Upper lobe of right lung (tissue), 1 donor: ENCODE data around the gene OPTC. TPM values are rescaled to one million over a fixed set of nuclear protein-coding genes. Genes with fewer than 3 reads are reported as not detected.
"Not testable (repeated sequence)": the region's sequence is repeated elsewhere in the genome, so short reads cannot be mapped to it uniquely, and the experiment has no call there.

Source experiments
- ATAC-seq: fragments of 200-7000 bp; cut with Tn5 transposase; one replicate; pipeline ENCODE4 v1.9.1; 2020; ENCODE audit warnings: mild to moderate bottlenecking, moderate library complexity
- DNase-seq: peaks from one replicate; pipeline ENCODE4 v3.0.0-alpha.2; 2020
- H3K27ac ChIP-seq: fragments of 200-600 bp; one replicate; pipeline ENCODE4 v1.8.0; 2022
- H3K27me3 ChIP-seq: fragments of 200-600 bp; one replicate; pipeline ENCODE4 v1.8.0; 2022; ENCODE audit warnings: mild to moderate bottlenecking
- H3K36me3 ChIP-seq: fragments of 200-600 bp; one replicate; pipeline ENCODE4 v1.8.0; 2022
- H3K4me1 ChIP-seq: fragments of 200-600 bp; one replicate; pipeline ENCODE4 v1.8.0; 2022
- H3K4me3 ChIP-seq: fragments of 200-600 bp; one replicate; pipeline ENCODE4 v1.8.0; 2022; ENCODE audit warnings: mild to moderate bottlenecking
- H3K9me3 ChIP-seq: fragments of 200-600 bp; one replicate; pipeline ENCODE4 v1.8.0; 2022
- CTCF ChIP-seq: fragments of 200-600 bp; IDR thresholded peaks from one replicate; pipeline ENCODE4 v1.8.0; 2022; ENCODE audit warnings: antibody characterized with exemption
- intact Hi-C: fragments of 100-400 bp; cut with DNase I; formaldehyde crosslinking; loops from one replicate; pipeline ENCODE4 v1.11.0; 2022
- total RNA-seq: library from RNA; stranded (reverse); fragmentation: NEBNext Ultra II Directional; extraction: Animal tissue kit (Norgen Biotek cat#: 25700); gene quantifications from one replicate; pipeline ENCODE4 v1.2.1, GENCODE V29; 2021
- donor health status: DM: no; HTN: yes; CAD: no; lungs with severe emphysema.

OPTC gene
- total RNA-seq, 1 donor from 2014 or later, result not detected

- DNase-seq (no peak), ATAC-seq (no peak)
- Histone ChIP-seq H3K27me3 (no peaks in the 10 kb centered on the region), H3K27ac (no peak overlapping the region), H3K9me3 (no peaks in the 10 kb centered on the region), H3K4me3 (no peak overlapping the region), H3K36me3 (no peaks in the 10 kb centered on the region), H3K4me1 (peaks cover 17% of the 10 kb centered on the region)
- intact Hi-C loops, result no loop called here
- TF ChIP-seq CTCF, result no peak
These were observed 23.6 kb downstream of the OPTC start for GRCh38 chr1:203517426-203518110.

- intact Hi-C loops, H3K27me3 ChIP-seq, H3K36me3 ChIP-seq, H3K4me3 ChIP-seq, DNase-seq, H3K27ac ChIP-seq, H3K9me3 ChIP-seq, ATAC-seq: not testable (repeated sequence)
- peaks cover 11% of the 10 kb centered on the region for H3K4me1 ChIP-seq
These were observed 24.2 kb downstream of the OPTC start for GRCh38 chr1:203518139-203518538.

- no peak for DNase-seq
- Histone ChIP-seq H3K27ac (no peak overlapping the region), H3K27me3 (no peaks in the 10 kb centered on the region), H3K4me1 (peaks cover 7% of the 10 kb centered on the region), H3K4me3 (no peak overlapping the region), H3K36me3 (no peaks in the 10 kb centered on the region), H3K9me3 (no peaks in the 10 kb centered on the region)
- intact Hi-C loops, result no loop called here
- TF ChIP-seq CTCF, result no peak
- no peak for ATAC-seq
These were observed 24.6 kb downstream of the OPTC start for GRCh38 chr1:203518541-203518940.

- no peaks in the 10 kb centered on the region for H3K36me3 ChIP-seq
- DNase-seq, result no peak
- ATAC-seq, result peak; percentile 28
- intact Hi-C loops, result no loop called here
- H3K4me1 ChIP-seq, result peaks cover 6% of the 10 kb centered on the region
- H3K9me3 ChIP-seq, result no peaks in the 10 kb centered on the region
- no peak overlapping the region for H3K27ac ChIP-seq
- H3K4me3 ChIP-seq, result no peak overlapping the region
- TF ChIP-seq CTCF, result no peak
- no peaks in the 10 kb centered on the region for H3K27me3 ChIP-seq
These were observed 25.3 kb downstream of the OPTC start for GRCh38 chr1:203519053-203519840.

GRCh38 chr1:203519896-203520295 is 25.9 kb downstream of the OPTC start:
- Histone ChIP-seq H3K9me3 (no peaks in the 10 kb centered on the region), H3K4me1 (peaks cover 6% of the 10 kb centered on the region), H3K36me3 (no peaks in the 10 kb centered on the region), H3K4me3 (no peak overlapping the region), H3K27me3 (no peaks in the 10 kb centered on the region), H3K27ac (no peak overlapping the region)
- TF ChIP-seq CTCF, result no peak
- ATAC-seq (no peak), DNase-seq (no peak)
- intact Hi-C loops, result no loop called here

- H3K4me1 ChIP-seq, result peaks cover 6% of the 10 kb centered on the region
- ATAC-seq (peak; percentile 30), DNase-seq (no peak)
- H3K36me3 ChIP-seq, result no peaks in the 10 kb centered on the region
- no peaks in the 10 kb centered on the region for H3K9me3 ChIP-seq
- H3K27me3 ChIP-seq, result no peaks in the 10 kb centered on the region
- H3K27ac ChIP-seq, result no peak overlapping the region
- H3K4me3 ChIP-seq, result no peak overlapping the region
- TF ChIP-seq CTCF, result no peak
- intact Hi-C loops, result no loop called here
These were observed 26.4 kb downstream of the OPTC start for GRCh38 chr1:203520315-203520714.
